ENCODE measurements around the gene BCAP31.

DNA sequence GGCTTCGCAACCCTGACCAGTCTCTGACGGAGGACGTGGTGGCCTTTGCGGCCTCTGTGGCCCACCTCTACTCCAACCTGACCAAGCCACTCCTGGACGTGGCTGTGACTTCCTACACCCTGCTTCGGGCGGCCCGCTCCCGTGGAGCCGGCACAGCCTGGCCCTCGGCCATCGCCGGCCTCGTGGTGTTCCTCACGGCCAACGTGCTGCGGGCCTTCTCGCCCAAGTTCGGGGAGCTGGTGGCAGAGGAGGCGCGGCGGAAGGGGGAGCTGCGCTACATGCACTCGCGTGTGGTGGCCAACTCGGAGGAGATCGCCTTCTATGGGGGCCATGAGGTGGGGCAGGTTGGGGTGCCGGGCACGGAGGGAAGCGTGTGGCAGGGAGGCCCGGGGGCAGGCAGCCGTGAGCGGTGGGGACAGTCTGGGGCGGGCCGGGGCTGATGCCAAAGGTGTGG lies 1.7 kb upstream of the BCAP31 start:
- TF ChIP-seq, protein P1, sequence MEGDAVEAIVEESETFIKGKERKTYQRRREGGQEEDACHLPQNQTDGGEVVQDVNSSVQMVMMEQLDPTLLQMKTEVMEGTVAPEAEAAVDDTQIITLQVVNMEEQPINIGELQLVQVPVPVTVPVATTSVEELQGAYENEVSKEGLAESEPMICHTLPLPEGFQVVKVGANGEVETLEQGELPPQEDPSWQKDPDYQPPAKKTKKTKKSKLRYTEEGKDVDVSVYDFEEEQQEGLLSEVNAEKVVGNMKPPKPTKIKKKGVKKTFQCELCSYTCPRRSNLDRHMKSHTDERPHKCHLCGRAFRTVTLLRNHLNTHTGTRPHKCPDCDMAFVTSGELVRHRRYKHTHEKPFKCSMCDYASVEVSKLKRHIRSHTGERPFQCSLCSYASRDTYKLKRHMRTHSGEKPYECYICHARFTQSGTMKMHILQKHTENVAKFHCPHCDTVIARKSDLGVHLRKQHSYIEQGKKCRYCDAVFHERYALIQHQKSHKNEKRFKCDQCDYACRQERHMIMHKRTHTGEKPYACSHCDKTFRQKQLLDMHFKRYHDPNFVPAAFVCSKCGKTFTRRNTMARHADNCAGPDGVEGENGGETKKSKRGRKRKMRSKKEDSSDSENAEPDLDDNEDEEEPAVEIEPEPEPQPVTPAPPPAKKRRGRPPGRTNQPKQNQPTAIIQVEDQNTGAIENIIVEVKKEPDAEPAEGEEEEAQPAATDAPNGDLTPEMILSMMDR (IDR thresholded peaks at IDR 0.05; ENCODE audit: insufficient read depth, low read length): no peak
- TF ChIP-seq GABPA (IDR thresholded peaks at IDR 0.05; ENCODE audit: low read depth): no peak
- TF ChIP-seq POLR2AphosphoS5 (IDR thresholded peaks at IDR 0.05; ENCODE audit: low read depth): no peak
- TF ChIP-seq, protein P2, sequence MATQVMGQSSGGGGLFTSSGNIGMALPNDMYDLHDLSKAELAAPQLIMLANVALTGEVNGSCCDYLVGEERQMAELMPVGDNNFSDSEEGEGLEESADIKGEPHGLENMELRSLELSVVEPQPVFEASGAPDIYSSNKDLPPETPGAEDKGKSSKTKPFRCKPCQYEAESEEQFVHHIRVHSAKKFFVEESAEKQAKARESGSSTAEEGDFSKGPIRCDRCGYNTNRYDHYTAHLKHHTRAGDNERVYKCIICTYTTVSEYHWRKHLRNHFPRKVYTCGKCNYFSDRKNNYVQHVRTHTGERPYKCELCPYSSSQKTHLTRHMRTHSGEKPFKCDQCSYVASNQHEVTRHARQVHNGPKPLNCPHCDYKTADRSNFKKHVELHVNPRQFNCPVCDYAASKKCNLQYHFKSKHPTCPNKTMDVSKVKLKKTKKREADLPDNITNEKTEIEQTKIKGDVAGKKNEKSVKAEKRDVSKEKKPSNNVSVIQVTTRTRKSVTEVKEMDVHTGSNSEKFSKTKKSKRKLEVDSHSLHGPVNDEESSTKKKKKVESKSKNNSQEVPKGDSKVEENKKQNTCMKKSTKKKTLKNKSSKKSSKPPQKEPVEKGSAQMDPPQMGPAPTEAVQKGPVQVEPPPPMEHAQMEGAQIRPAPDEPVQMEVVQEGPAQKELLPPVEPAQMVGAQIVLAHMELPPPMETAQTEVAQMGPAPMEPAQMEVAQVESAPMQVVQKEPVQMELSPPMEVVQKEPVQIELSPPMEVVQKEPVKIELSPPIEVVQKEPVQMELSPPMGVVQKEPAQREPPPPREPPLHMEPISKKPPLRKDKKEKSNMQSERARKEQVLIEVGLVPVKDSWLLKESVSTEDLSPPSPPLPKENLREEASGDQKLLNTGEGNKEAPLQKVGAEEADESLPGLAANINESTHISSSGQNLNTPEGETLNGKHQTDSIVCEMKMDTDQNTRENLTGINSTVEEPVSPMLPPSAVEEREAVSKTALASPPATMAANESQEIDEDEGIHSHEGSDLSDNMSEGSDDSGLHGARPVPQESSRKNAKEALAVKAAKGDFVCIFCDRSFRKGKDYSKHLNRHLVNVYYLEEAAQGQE (IDR thresholded peaks at IDR 0.05; ENCODE audit: insufficient replicate concordance, low read depth): no peak
- TF ChIP-seq SPI1 (IDR thresholded peaks at IDR 0.05; ENCODE audit: borderline replicate concordance, low read depth): no peak

Data from HL-60 (cell line).